Endodermal cell (in vitro differentiated cells): ENCODE results near the gene LSM3. TPM values are rescaled to one million over a fixed set of nuclear protein-coding genes. Genes with fewer than 3 reads are reported as not detected.
A peak's percentile ranks its signal among the peaks of the same experiment; 100 is the strongest.

Source experiments
- DNase-seq: peaks from one replicate; pipeline ENCODE4 v3.0.0-alpha.2; 2017
- H3K27ac ChIP-seq: 2 replicates; pipeline ENCODE4 v1.5.1; 2013; ENCODE audit warnings: mild to moderate bottlenecking, low read depth, low read length, moderate library complexity
- H3K27me3 ChIP-seq: 2 replicates; pipeline ENCODE4 v1.6.1; 2013; ENCODE audit warnings: mild to moderate bottlenecking, low read length, moderate library complexity; ENCODE audit not compliant: insufficient read depth, control insufficient read depth, poor library complexity, severe bottlenecking
- H3K36me3 ChIP-seq: 2 replicates; pipeline ENCODE4 v1.7.0; 2013; ENCODE audit warnings: mild to moderate bottlenecking, low read length, moderate library complexity; ENCODE audit not compliant: control insufficient read depth, insufficient read depth
- H3K4me1 ChIP-seq: one replicate; pipeline ENCODE4 v1.7.0; 2013; ENCODE audit warnings: low read length; ENCODE audit not compliant: control insufficient read depth, insufficient read depth
- H3K4me3 ChIP-seq: 2 replicates; pipeline ENCODE4 v1.5.1; 2013; ENCODE audit warnings: mild to moderate bottlenecking, low read length, moderate library complexity
- H3K9ac ChIP-seq: 2 replicates; pipeline ENCODE4 v1.6.1; 2013; ENCODE audit warnings: mild to moderate bottlenecking, low read length, moderate library complexity; ENCODE audit not compliant: poor library complexity, severe bottlenecking; ENCODE audit errors: extremely low read depth
- H3K9me3 ChIP-seq: 2 replicates; pipeline ENCODE4 v1.6.1; 2013; ENCODE audit warnings: mild to moderate bottlenecking, low read length, moderate library complexity; ENCODE audit not compliant: control insufficient read depth
- H3K27ac Mint-ChIP-seq: 2 replicates; pipeline ENCODE4 v1.8.0; 2020; ENCODE audit warnings: mixed read lengths
- H3K27me3 Mint-ChIP-seq: 2 replicates; pipeline ENCODE4 v1.8.0; 2021; ENCODE audit warnings: mild to moderate bottlenecking, mixed read lengths; ENCODE audit not compliant: insufficient read depth
- H3K36me3 Mint-ChIP-seq: 2 replicates; pipeline ENCODE4 v1.8.0; 2020; ENCODE audit warnings: low read depth, mixed read lengths
- H3K4me1 Mint-ChIP-seq: 2 replicates; pipeline ENCODE4 v1.8.0; 2020; ENCODE audit warnings: mixed read lengths
- H3K4me3 Mint-ChIP-seq: 2 replicates; pipeline ENCODE4 v1.8.0; 2020; ENCODE audit warnings: mild to moderate bottlenecking, moderate library complexity, mixed read lengths
- H3K9me3 Mint-ChIP-seq: 2 replicates; pipeline ENCODE4 v1.8.0; 2020; ENCODE audit warnings: mild to moderate bottlenecking, mixed read lengths
- WGBS, 2 experiments: methylation state at CpG; one replicate each; pipeline versions ENCODE4 v1.1.5 to v1.1.7; 2013; ENCODE audit warnings: missing lambda C conversion rate in 2 of 2, mixed read lengths in 1 of 2; ENCODE audit not compliant: insufficient coverage in 1 of 2, insufficient read length in 1 of 2; 5-methylcytosine and 5-hydroxymethylcytosine counted together
- total RNA-seq, 2 donors: library from RNA; stranded (reverse); fragmentation: NEBNext Ultra II Directional in 1 of 2; extraction: Animal tissue kit (Norgen Biotek cat#: 25700) in 1 of 2; gene quantifications; 2 replicates in 1 of 2; 3 replicates in 1 of 2; pipeline ENCODE4 v1.2.1, GENCODE V29; 2021
- TF ChIP-seq, protein P1 (sequence below): fragments of 200-600 bp; sonication (generic); conservative IDR thresholded peaks from 2 replicates; pipeline ENCODE4 v1.5.0; 2021; ENCODE audit warnings: antibody characterized with exemption, mild to moderate bottlenecking

The LSM3 gene
- total RNA-seq, 2 donors from 2014 or later, result 18.1 to 19.7 TPM

DNA sequence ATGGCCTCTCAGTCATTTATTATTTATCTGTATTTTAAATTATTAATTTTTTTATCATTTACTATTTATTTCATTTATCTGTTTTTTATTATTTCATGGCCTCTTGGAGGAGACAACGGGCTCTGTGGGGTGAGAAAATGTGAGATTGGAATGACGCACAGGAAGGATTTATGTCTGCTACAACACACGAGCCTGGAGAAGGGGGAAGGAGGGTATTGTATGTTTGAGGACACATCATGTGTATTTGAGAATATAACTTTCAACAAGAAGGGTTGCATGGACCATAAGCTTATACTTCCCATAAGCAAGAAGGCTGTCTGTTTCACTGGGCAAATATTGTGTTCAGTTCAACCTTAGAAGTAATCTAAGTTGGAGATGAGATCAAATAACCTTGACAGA, 31.7 kb downstream of the LSM3 start:
- H3K27ac Mint-ChIP-seq, result no peak overlapping the region
- 98 to 100% methylated on average over 2 to 3 of the region's 3 CpGs for WGBS, 2 experiments
- no peak overlapping the region for H3K9ac ChIP-seq
- no peak overlapping the region for H3K27ac ChIP-seq
- no peaks in the 10 kb centered on the region for H3K36me3 Mint-ChIP-seq
- no peak overlapping the region for H3K4me3 ChIP-seq
- H3K4me3 Mint-ChIP-seq, result no peak overlapping the region
- H3K4me1 Mint-ChIP-seq, result peaks cover 4% of the 10 kb centered on the region
- no peaks in the 10 kb centered on the region for H3K9me3 Mint-ChIP-seq
- no peak for DNase-seq
- peaks cover 9% of the 10 kb centered on the region for H3K27me3 Mint-ChIP-seq
- H3K27me3 ChIP-seq, result peaks cover 9% of the 10 kb centered on the region
- H3K9me3 ChIP-seq, result no peaks in the 10 kb centered on the region
- H3K4me1 ChIP-seq, result no peaks in the 10 kb centered on the region
- H3K36me3 ChIP-seq, result no peaks in the 10 kb centered on the region
- TF ChIP-seq, protein P1, sequence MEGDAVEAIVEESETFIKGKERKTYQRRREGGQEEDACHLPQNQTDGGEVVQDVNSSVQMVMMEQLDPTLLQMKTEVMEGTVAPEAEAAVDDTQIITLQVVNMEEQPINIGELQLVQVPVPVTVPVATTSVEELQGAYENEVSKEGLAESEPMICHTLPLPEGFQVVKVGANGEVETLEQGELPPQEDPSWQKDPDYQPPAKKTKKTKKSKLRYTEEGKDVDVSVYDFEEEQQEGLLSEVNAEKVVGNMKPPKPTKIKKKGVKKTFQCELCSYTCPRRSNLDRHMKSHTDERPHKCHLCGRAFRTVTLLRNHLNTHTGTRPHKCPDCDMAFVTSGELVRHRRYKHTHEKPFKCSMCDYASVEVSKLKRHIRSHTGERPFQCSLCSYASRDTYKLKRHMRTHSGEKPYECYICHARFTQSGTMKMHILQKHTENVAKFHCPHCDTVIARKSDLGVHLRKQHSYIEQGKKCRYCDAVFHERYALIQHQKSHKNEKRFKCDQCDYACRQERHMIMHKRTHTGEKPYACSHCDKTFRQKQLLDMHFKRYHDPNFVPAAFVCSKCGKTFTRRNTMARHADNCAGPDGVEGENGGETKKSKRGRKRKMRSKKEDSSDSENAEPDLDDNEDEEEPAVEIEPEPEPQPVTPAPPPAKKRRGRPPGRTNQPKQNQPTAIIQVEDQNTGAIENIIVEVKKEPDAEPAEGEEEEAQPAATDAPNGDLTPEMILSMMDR, result no peak

DNA sequence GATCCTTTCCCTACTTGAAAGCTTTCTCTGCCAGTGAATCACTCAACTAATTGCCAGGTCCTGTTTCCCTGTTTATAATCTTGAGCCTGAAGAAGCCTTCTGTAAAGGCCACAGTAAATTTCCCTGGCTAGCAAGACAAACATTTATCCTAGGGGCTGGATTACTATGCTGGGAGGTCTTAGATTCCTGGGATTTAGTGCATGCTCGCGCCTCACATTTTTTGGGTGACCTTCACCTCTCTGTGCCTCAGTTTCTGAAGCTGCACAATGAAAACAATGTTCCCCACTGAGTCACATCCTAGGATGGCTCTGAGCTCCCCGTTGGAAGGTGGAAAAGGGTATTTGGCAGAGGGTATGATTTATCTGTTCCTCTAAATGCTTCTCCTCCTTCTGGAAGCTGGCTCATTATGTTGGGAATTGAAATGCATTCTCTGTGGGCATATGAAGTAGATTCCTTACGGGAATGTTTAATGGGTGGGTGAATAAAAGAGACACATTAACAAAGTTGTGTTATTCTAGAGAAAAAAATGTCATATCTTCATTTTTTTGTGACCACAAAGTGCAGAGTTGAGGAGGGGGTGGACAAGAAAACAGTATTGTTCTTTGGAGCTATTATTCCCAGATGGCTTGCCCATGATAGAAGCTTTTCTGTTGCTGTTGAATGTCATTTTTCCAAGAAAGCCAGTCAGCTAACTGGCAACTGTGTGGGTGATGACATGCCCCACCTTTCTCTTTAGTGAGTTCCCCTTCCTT, 32.4 kb downstream of the LSM3 start:
- 82% methylated on average over 4 of the region's 4 CpGs; no CpG with 5 or more reads in 1 of the 2 experiments for WGBS, 2 experiments
- no peaks in the 10 kb centered on the region for H3K9me3 ChIP-seq
- Mint-ChIP-seq H3K36me3 (no peaks in the 10 kb centered on the region), H3K27me3 (peaks cover 9% of the 10 kb centered on the region), H3K4me3 (no peak overlapping the region), H3K9me3 (no peaks in the 10 kb centered on the region), H3K27ac (no peak overlapping the region), H3K4me1 (peaks cover 4% of the 10 kb centered on the region)
- TF ChIP-seq, protein P1, result no peak
- H3K4me3 ChIP-seq, result no peak overlapping the region
- H3K27me3 ChIP-seq, result peaks cover 9% of the 10 kb centered on the region
- no peak overlapping the region for H3K9ac ChIP-seq
- H3K27ac ChIP-seq, result no peak overlapping the region
- DNase-seq, result peak; percentile 3
- H3K36me3 ChIP-seq, result no peaks in the 10 kb centered on the region
- no peaks in the 10 kb centered on the region for H3K4me1 ChIP-seq

DNA sequence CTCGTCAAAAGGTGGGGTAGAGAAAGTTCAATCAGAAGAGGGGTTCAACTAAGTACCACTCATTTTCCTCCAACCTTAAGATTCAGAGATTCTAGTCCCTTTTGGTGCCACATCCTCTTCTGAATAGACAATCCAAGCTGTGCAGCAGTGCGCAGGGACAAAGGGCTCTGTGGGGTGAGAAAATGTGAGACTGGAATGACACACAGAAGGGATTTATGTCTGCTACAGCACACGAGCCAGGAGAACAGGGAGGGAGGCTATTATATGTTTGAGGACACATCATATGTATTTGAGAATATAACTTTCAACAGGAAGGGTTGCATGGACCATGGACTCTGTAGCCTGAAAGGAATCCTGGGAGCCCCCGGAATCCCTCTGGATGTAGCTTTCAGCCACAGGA, 33.0 kb downstream of the LSM3 start:
- 87 to 93% methylated on average over 2 to 3 of the region's 4 CpGs for WGBS, 2 experiments
- H3K4me1 ChIP-seq, result no peaks in the 10 kb centered on the region
- peaks cover 5% of the 10 kb centered on the region for H3K9me3 Mint-ChIP-seq

More for the DNA sequence above, 33.0 kb downstream of the LSM3 start:
- peaks cover 4% of the 10 kb centered on the region for H3K4me1 Mint-ChIP-seq
- no peak for DNase-seq
- Histone ChIP-seq H3K9me3 (no peaks in the 10 kb centered on the region), H3K4me3 (no peak overlapping the region), H3K36me3 (no peaks in the 10 kb centered on the region), H3K27ac (no peak overlapping the region), H3K27me3 (peaks cover 9% of the 10 kb centered on the region), H3K9ac (no peak overlapping the region)
- H3K27ac Mint-ChIP-seq, result no peak overlapping the region
- H3K4me3 Mint-ChIP-seq, result no peak overlapping the region
- H3K27me3 Mint-ChIP-seq, result peaks cover 11% of the 10 kb centered on the region
- TF ChIP-seq, protein P1, result no peak
- H3K36me3 Mint-ChIP-seq, result no peaks in the 10 kb centered on the region
